Chondrocyte (in vitro differentiated cells): ENCODE measurements around the gene GPATCH4. TPM values are rescaled to one million over a fixed set of nuclear protein-coding genes. Genes with fewer than 3 reads are reported as not detected.

Experiments
- DNase-seq: peaks from one replicate; pipeline ENCODE4 v3.0.0; 2021; ENCODE audit warnings: mixed read lengths, low spot score
- H3K27ac Mint-ChIP-seq: one replicate; pipeline ENCODE4 v1.8.0; 2021; ENCODE audit warnings: mild to moderate bottlenecking, moderate library complexity, mixed read lengths; ENCODE audit not compliant: unreplicated experiment
- H3K27me3 Mint-ChIP-seq: 2 replicates; pipeline ENCODE4 v1.8.0; 2021; ENCODE audit warnings: low read depth, mixed read lengths
- H3K36me3 Mint-ChIP-seq: 2 replicates; pipeline ENCODE4 v1.8.0; 2021; ENCODE audit warnings: low read depth, mixed read lengths
- H3K4me1 Mint-ChIP-seq: 2 replicates; pipeline ENCODE4 v1.8.0; 2021; ENCODE audit warnings: low read depth, mild to moderate bottlenecking, mixed read lengths
- H3K4me3 Mint-ChIP-seq: one replicate; pipeline ENCODE4 v1.8.0; 2021; ENCODE audit warnings: mild to moderate bottlenecking, moderate library complexity, mixed read lengths; ENCODE audit not compliant: unreplicated experiment
- H3K9me3 Mint-ChIP-seq: 2 replicates; pipeline ENCODE4 v1.8.0; 2021; ENCODE audit warnings: low read depth, mixed read lengths
- long read RNA-seq: library from polyadenylated mRNA; stranded (forward); transcript quantifications from one replicate; pipeline ENCODE4 v2.0.0, GENCODE V29; 2021
- total RNA-seq: library from RNA; stranded (reverse); gene quantifications from 3 replicates; pipeline ENCODE4 v1.2.1, GENCODE V29; 2021
- TF ChIP-seq, protein P1 (sequence below): fragments of 200-600 bp; sonication (generic); IDR thresholded peaks from 2 replicates; pipeline ENCODE4 v1.5.0; 2021; ENCODE audit warnings: antibody characterized with exemption, mild to moderate bottlenecking, moderate library complexity

Gene GPATCH4
- 14.4 to 21.6 TPM (median 16.4 TPM) in 3 replicates for total RNA-seq
- long read RNA-seq, transcript GPATCH4-201 (8 exons, 1,972 nt), result major isoform, 39 of 44 reads
- long read RNA-seq, partial matches to known transcripts, result 0 of 44 reads
- long read RNA-seq, other reads (novel, unspliced or antisense), result 4 of 44 reads

GRCh38 chr1:156601122-156601830, at the start of gene GPATCH4:
TSS of gene GPATCH4 (minus strand) at chr1:156601479.
- peak within 1 kb of the TSS; percentile 90 for H3K4me3 Mint-ChIP-seq
- no peaks in the 10 kb centered on the region for H3K27me3 Mint-ChIP-seq
- TF ChIP-seq, protein P1, sequence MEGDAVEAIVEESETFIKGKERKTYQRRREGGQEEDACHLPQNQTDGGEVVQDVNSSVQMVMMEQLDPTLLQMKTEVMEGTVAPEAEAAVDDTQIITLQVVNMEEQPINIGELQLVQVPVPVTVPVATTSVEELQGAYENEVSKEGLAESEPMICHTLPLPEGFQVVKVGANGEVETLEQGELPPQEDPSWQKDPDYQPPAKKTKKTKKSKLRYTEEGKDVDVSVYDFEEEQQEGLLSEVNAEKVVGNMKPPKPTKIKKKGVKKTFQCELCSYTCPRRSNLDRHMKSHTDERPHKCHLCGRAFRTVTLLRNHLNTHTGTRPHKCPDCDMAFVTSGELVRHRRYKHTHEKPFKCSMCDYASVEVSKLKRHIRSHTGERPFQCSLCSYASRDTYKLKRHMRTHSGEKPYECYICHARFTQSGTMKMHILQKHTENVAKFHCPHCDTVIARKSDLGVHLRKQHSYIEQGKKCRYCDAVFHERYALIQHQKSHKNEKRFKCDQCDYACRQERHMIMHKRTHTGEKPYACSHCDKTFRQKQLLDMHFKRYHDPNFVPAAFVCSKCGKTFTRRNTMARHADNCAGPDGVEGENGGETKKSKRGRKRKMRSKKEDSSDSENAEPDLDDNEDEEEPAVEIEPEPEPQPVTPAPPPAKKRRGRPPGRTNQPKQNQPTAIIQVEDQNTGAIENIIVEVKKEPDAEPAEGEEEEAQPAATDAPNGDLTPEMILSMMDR, result no peak
- DNase-seq, result no peak
- H3K27ac Mint-ChIP-seq, result peak within 1 kb of the TSS; percentile 97
- H3K36me3 Mint-ChIP-seq, result peaks cover 2% of the 10 kb centered on the region
- H3K9me3 Mint-ChIP-seq, result no peaks in the 10 kb centered on the region
- peaks cover 22% of the 10 kb centered on the region for H3K4me1 Mint-ChIP-seq

DNA sequence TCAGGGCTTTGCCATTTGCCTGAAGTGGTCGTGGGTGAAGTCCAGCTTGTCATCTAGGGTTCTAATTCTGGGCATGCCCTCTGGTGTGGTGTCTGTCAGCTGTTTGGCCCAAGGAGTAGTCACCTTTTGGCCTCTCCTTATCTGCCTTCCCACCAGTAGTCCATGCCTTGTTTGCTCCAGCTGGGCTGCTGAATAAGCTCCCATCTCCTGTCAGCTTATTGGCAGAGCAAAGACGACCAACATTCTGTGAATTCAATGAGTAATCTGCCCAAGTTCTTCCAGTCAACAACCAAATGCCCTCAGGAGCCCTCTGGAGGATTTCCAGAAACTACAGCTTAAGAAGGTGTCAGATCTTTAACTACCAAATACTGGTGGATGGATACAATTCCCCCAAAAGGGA, 47.7 kb upstream of the GPATCH4 start:
- H3K27me3 Mint-ChIP-seq, result peaks cover 66% of the 10 kb centered on the region
- H3K4me3 Mint-ChIP-seq, result no peak overlapping the region
- H3K9me3 Mint-ChIP-seq, result no peaks in the 10 kb centered on the region
- H3K27ac Mint-ChIP-seq, result no peak overlapping the region
- TF ChIP-seq, protein P1, result no peak
- no peak for DNase-seq
- H3K4me1 Mint-ChIP-seq, result no peaks in the 10 kb centered on the region
- no peaks in the 10 kb centered on the region for H3K36me3 Mint-ChIP-seq

DNA sequence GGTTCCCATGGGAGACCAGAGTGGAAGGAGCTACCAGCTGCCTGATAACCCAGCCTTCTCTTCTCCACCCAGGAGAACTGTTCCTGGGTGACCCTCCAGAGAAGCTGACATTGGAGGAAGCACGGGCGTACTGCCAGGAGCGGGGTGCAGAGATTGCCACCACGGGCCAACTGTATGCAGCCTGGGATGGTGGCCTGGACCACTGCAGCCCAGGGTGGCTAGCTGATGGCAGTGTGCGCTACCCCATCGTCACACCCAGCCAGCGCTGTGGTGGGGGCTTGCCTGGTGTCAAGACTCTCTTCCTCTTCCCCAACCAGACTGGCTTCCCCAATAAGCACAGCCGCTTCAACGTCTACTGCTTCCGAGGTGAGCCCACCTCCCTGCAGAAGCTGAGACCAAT, 47.2 kb upstream of the GPATCH4 start:
- Mint-ChIP-seq H3K27me3 (peaks cover 64% of the 10 kb centered on the region), H3K4me3 (no peak overlapping the region)

GRCh38 chr1:156647351-156647750, 46.1 kb upstream of the GPATCH4 start:
- Mint-ChIP-seq H3K4me1 (peaks cover 6% of the 10 kb centered on the region), H3K27ac (no peak overlapping the region), H3K27me3 (peaks cover 66% of the 10 kb centered on the region), H3K9me3 (no peaks in the 10 kb centered on the region), H3K4me3 (no peak overlapping the region), H3K36me3 (peaks cover 2% of the 10 kb centered on the region)
- TF ChIP-seq, protein P1, result no peak
- no peak for DNase-seq

More for the DNA sequence above, 47.2 kb upstream of the GPATCH4 start:
- Mint-ChIP-seq H3K27ac (no peak overlapping the region), H3K4me1 (no peaks in the 10 kb centered on the region), H3K36me3 (peaks cover 2% of the 10 kb centered on the region), H3K9me3 (no peaks in the 10 kb centered on the region)
- DNase-seq, result no peak
- TF ChIP-seq, protein P1, result no peak

DNA sequence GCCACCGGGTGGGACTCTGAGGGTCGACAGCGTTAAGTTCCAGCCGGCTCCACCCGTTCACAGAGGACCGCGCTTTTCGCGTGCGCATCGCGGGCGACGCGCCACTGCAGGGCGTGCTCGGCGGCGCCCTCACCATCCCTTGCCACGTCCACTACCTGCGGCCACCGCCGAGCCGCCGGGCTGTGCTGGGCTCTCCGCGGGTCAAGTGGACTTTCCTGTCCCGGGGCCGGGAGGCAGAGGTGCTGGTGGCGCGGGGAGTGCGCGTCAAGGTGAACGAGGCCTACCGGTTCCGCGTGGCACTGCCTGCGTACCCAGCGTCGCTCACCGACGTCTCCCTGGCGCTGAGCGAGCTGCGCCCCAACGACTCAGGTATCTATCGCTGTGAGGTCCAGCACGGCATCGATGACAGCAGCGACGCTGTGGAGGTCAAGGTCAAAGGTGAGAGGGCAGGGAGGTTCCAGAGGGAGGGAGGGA, 45.5 kb upstream of the GPATCH4 start:
- H3K9me3 Mint-ChIP-seq, result no peaks in the 10 kb centered on the region
- peaks cover 7% of the 10 kb centered on the region for H3K4me1 Mint-ChIP-seq
- H3K4me3 Mint-ChIP-seq, result no peak overlapping the region
- no peak for DNase-seq
- H3K27me3 Mint-ChIP-seq, result peaks cover 63% of the 10 kb centered on the region
- H3K36me3 Mint-ChIP-seq, result peaks cover 2% of the 10 kb centered on the region
- H3K27ac Mint-ChIP-seq, result no peak overlapping the region
- TF ChIP-seq, protein P1, result no peak
